Femur (tissue), 1 donor: ENCODE results near the gene PPP1R37.
A peak's percentile ranks its signal among the peaks of the same experiment; 100 is the strongest.

Experiments used
- DNase-seq: peaks from one replicate; pipeline ENCODE4 v3.0.0-alpha.2; 2017

PPP1R37 gene

DNA sequence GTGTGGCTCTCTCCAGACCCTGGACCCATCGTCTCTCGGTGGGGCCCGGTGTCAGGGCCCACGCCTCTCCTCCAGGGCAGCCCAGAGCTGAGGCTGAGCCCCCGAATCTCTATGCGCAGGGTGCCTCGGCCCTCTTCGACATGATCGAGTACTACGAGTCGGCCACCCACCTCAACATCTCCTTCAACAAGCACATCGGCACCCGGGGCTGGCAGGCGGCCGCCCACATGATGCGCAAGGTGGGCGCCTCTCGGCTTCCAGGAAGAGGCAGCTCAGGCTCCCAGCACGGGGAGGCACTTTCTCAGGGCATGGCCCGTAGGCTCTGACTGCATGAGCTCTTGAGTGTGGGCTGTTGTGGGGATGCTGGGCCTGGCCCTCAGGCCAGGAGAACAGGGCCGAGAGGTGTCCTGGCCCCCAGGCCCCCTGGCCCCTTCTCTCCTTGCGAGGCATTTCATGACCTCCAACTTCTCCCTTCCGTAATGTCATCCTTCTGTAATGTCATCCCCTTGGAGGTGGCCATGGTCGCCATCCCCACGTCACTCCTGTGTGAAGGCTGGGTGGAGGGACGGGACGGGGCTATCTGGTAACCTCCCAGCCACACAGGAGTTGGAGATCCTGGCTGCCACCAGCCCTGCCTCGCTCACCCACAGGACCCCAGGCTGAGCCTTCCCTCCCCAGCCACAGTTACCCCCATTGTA is 48.4 kb downstream of the PPP1R37 start:
- DNase-seq = no peak

DNA sequence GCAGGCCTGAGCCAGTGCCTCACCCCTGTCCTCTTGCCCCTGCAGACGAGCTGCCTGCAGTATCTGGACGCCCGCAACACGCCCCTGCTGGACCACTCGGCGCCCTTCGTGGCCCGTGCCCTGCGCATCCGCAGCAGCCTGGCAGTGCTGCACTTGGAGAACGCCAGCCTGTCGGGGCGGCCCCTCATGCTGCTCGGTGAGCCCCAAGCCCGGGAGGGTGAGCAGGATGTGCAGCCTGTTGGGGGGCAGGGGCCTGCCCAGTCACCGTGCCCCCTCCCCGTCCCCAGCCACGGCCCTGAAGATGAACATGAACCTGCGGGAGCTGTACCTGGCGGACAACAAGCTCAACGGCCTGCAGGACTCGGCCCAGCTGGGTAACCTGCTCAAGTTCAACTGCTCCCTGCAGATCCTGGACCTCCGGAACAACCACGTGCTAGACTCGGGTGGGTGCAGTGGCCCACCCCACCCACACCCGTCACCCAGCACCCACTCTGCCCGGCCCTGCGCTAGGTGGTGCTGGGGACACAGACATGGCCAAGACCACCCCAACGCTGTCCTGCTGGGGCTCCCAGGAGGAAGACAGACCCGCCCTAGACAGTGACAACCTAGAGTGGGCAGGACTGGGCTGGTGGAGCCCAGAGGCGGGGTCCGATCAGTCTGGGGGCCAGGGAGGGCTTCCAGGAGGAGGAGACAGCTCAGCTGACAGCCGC is 49.2 kb downstream of the PPP1R37 start:
- DNase-seq = no peak

DNA sequence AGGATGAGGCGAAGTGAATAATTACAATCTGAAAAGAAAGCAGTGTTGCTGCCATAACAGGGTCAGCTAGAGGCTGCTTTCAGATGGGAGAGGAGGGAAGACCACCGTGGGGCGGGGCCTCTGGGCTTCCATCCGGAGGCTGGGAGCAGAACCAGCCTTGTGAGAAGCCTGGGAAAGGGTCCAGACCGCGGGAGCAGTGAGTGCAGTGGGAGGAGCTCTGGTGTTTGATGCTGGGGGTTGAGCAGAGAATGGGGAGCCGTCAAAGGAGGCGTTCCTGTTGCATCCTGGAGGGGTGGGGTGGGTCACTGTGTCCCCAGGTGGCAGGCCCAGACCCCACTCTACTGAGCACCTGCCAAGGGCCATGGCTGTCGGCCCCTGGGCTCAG is 49.7 kb downstream of the PPP1R37 start:
- DNase-seq = no peak

DNA sequence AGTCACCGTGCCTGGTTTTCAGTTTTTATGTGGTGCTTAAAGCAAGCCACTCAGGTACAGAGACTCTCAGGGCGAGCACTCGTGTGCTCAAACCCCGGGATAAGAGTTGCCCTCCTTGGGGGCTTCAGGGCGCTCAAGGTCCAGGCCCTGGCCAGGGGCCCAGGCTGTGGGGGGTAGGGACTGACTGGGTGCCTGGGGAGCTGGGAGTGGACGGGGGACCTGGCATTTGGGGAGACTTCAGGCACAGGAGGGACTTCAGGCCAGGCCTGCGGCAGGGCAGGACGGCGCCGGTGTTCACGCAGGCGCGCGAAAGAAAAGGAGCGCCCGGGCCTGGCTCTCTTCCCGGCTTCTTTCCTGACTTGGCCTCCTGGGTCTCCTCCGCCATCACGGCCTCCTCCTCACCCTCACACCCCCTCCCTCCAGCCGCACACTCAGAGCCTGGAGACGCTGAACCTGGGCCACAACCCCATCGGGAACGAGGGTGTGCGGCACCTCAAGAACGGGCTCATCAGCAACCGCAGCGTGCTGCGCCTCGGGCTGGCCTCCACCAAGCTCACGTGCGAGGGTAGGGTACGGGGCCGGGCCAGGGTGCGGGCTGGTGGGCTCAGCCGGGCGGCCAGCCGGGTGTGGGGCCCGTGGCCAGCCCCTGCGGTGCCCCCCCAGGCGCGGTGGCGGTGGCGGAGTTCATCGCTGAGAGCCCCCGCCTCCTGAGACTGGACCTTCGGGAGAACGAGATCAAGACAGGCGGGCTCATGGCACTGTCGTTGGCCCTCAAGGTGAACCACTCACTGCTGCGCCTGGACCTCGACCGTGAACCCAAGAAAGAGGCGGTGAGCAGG is 51.7 kb downstream of the PPP1R37 start:
- no peak for DNase-seq

DNA sequence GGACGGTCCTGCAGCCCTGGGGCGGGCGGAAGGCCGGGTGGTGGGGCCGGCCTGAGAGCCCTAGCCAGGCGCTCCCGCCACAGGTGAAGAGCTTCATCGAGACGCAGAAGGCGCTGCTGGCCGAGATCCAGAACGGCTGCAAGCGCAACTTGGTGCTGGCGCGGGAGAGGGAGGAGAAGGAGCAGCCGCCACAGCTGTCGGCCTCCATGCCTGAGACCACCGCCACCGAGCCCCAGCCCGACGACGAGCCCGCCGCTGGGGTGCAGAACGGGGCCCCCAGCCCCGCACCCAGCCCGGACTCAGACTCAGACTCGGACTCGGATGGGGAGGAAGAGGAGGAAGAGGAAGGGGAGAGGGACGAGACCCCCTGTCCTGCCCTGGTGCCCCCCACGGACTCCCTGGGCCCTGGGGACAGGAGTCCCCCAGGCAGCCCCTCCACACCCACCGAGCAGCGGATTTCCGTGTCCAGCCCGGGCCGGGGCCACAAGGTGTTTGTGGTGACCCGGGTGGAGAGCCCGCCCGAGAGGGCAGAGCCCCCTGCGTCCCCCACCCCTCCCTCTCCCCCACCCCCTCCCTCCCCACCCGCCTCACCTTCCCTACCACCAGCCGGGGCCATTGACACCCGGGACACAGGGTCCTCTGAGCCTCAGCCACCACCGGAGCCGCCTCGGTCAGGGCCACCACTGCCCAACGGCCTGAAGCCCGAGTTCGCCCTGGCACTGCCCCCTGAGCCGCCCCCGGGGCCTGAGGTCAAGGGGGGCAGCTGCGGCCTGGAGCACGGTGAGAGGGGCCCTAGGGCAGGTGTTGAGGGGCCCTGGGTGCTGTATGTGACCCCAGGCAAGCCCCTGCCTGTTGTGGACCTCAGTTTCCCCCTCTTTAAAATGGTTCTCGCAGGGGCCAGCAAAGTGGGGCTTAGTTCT is 52.6 kb downstream of the PPP1R37 start:
- DNase-seq = no peak

DNA sequence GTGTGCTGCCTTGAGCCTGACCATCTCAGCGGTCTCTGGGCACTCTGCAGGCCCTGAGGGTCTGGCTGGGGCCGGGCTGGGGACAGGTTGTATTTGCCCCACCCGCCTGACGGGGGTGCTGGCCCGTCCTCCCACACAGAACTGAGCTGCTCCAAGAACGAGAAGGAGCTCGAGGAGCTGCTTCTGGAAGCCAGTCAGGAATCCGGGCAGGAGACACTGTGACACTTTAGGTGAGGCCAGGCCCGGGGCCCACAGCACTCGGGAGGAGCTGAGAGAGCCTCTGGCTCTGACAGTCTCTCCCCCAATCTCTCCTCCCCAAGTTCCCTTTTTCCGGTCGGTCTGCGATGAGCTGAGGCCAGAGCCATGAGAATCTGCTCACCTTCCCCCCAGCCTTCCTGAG is 53.3 kb downstream of the PPP1R37 start:
- DNase-seq = no peak

DNA sequence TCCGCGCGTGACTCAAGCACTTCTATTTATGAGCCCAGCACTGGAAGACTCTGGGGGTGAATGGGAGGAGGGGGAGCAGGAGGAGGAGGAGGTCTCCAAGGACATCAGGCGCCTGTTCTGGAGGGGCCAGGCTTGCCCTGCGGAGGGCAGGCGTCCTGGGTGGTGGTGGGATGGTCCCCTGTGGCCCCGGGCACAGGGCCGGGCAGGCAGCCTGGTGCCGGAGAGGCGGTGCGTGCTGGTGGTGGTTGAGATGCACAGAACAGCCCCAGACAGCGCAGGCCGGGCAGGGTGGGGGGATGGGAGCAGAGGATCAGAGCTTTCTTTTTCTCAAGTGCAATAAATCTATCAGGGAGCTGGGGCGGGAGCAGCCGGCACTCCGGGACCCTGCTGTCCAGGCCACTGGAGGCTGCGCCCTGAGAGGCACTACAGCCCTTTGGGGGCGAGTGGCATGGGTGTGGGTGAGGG is 53.8 kb downstream of the PPP1R37 start:
- DNase-seq = no peak

DNA sequence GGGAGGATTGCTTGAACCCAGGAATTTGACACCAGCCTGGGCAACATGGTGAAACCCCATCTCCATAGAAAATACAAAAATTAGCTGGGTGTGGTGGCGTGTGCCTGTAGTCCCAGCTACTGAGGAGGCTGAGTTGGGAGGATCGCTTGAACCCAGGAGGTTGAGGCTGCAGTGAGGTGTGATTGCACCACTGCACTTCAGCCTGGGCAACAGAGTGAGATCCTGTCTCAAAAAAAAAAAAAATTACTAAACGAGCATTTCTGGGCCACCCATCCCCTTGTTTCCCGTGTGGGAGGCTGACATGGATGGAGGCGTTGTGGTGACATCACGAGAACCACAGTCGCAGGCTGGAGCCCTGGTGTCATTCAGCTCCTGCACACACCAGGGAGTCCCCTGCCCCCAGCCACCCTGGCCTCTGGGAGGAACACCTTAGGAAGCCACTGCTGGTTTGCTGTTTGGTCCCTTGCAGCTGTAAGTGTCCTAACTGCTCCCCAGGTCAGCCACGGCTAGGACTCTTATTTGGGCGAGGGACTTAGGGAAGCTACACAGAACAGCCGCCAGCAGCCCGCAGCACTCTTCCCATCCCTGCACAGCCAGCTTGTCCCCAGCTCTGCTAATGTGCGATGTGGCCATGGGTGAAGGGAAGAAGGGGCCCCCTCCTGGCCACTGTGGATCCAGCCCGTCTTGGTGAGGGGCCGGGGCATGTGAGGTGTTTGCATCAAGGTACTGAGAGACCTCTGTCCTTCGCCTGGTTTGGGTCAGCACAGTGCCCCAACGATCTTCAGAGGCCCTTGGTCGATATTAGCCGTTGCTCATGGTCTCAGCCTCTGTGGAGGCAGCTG is 55.1 kb downstream of the PPP1R37 start:
- DNase-seq = no peak

DNA sequence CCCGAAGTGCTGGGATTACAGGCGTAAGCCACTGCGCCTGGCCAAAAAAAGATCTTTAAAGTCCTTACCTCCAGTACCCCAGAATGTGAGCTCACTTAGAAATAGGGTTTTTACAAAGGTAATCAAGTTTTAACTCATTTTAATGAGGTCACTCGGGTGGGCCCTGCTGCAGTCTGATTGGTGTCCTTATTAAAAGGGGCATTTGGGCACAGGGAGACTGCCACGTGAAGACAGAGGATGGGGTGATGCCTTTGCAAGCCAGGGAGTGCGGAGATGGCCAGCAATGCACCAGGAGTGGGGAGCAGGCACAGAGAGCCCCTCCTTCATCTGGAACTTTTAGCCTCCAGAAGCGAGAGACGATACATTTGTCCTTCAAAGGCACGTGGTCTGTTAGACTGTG is 56.1 kb downstream of the PPP1R37 start:
- DNase-seq = no peak

DNA sequence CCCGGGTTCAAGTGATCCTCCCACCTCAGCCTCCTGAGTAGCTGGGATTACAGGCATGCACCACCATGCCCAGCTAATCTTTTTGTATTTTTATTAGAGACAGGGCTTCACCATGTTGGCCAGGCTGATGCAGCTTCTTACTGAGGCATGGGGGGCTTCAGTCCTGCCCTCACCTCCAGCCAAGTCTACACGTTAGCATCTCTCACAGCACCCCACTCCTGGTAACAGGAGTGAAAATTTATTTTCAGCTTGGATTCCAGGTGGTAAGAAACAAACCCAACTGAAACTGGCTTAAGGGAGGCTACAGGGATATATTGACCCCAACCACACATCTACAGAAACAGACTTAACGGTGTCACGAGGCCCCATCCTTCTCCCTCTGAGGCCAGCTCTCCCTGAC is 57.2 kb downstream of the PPP1R37 start:
- no peak for DNase-seq

DNA sequence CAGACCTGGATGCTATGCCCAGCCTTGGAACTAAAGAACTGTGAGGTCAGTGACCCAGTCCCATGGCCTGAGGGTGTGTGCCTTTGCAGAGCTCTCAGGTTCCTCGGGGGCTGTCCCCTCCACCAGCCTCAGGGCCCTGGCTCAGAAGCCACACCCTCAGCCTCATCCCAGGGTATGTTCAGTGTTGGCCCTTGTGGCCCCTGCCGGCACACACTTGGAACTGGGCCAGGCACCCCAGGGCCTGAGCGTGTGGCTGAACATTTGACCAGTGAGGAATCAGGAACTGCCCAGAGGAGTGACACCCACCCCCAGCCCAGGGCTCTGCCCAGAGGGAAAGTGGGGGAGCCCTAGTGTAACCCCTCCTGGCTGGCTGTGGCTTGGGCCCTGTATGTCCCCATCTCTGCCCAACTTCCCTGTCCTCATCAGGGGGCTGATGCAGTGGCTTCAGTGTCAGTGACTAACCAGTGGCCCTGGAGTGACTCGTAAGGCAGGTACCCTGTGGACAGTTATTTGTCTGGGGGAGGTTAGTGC is 57.8 kb downstream of the PPP1R37 start:
- DNase-seq = no peak

DNA sequence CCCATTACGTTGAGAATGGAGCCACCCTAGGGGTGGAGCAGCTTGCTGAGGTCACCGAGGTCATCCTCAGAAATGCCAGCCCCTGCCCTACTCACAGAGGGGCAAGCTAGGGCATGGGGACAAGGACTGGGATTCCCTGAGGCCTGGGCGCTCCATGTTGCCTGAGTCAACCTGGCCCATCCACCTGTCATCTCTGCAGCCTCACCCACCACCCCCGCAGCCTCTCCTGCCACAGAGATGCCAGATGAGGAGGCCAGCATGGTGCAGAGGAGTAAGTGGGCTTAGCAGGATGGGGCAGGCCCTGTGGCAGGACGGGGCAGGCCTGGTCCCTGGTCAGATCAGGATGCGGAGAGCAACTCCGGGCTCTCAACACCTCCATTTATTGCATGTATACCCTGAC is 58.3 kb downstream of the PPP1R37 start:
- no peak for DNase-seq

DNA sequence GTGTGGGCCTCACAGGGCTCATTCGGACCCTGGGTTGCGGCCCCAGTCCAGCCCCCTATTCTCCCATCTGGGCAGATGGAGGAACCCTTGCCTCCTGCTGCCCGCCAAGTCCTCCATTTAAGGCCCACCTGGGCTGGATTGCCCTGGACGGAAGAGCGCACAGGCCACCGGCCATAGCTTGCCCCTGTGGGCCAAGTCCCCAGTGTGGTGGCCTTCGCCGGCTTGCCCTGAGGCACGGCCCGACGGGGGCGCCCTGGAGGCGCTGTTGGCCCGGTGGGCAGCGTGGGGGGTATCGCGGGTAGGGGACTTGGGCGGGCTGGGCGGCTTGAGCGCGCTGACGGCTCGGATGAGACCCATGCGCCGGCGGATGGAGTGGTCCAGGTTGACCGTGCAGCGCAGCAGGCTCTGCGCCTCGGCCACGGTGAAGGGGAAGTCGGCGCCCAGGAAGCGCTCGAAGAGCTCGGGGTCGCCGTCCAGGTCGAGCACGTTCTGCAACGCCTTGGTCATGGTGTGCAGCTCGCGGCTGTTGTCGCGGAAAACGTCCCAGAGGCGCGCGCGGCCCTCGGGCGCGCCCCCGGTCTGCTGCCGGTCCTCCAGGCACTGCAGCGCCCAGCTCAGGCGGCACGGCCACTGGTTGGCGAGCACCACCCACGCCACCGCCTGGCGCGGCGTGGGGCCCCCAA is 59.0 kb downstream of the PPP1R37 start:
- DNase-seq = no peak

DNA sequence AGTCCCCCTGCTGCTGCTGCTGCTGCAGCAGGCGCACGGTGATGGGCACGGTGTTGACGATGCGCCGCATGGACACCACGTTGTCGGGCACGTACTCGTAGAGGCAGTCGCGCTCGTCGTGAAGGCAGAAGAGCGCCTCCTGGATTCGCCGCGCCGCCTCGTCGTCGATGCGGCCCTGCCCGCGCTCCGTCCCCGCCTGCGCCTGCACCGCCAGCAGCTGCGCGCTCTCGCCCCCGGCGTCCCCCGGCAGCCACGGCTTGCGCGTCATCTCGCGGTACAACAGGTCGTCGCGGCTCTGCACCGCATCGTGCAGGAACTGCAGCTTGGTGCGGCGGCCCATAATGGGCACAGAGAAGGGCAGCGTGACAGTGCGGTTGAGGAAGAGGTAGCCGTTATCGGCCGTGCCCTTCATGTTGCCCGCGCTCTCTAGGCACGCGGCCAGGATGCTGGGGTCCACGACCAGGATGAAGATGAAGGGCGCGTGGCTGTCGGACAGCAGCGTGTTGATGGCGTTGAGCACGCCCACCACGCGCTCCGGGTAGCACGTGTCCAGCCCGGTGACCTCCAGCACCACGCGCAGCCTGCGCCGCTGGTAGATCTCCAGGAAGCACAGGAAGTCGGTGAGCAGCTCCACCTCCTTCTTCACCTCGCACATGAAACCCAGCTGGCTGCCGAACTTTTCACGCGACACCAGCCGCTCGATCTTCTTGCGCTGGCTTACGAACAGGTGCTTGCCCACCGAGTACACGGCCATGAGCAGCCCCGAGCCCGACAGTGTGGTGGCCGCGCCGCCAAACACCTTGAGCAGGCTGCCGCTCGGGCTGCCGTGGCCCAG is 59.7 kb downstream of the PPP1R37 start:
- peak; percentile 65 for DNase-seq

DNA sequence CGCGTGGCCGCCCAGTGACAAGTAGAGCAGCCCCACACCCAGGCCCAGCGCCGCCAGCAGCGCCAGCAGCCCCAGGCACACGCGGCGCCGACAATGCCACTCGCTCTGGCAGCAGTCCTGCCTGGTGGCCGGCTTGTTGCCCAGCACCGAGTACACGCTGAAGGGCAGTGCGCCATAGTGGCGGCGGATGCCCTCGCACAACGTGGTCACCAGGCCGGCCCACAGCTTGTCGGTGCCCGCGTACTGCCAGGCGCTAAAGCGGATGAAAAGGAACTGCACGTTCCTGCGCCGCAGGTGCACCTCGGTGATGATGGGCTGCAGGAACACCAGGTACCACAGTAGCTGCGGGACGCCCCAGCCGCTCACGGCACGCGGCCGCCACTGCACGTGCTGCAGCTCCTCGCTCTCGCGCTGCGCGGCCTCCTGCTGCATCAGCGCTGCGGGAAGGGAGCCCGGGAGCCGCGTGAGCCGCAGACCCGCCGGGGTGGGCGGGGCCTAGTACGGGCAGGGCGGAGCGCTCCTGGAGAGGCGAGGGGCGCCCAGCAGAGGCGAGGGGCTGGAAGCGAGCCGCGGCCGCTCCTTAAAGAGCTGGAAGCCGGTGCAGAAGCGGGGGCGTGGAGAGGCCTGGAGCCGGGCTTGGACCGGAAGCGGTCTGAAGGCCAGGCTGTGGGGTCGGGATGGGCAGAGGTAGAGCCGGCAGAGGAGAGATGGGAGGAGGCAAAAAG is 60.5 kb downstream of the PPP1R37 start:
- DNase-seq = peak; percentile 68

DNA sequence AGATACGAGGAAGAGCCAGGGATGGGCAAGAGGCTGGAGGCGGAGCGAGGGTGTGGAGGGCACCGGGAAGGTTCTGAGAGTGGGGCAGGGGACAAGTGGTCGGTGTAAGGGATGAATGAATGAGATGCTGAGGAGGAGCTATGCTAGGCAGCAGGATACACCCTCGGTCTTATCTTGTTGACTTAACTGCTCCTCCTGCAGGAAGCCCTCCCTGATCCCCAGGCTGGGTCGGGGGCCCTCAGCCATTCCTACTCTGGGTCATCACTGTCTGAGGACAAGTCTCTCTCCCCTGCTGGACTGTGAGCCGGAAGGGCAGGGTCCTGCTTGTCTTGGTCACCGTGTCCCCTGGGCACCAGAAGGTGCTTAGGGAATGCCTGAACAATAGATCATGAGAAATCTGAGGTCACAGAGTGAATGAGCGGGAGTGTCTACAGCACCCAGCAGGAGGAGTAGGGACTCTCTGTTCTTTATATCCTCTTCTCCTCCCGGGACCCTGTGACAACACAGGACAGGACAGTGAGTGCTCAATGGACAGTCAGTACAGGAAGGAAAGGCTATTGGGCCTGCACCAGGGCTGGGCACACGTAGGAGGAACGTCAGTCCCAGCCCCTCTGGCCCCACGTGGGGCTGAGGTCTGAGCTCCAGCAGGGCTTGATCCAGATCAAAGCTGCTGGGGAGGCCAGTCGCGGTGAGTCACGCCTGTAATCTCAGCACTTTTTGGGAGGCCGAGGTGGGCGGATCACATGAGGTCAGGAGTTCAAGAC is 61.3 kb downstream of the PPP1R37 start:
- no peak for DNase-seq

DNA sequence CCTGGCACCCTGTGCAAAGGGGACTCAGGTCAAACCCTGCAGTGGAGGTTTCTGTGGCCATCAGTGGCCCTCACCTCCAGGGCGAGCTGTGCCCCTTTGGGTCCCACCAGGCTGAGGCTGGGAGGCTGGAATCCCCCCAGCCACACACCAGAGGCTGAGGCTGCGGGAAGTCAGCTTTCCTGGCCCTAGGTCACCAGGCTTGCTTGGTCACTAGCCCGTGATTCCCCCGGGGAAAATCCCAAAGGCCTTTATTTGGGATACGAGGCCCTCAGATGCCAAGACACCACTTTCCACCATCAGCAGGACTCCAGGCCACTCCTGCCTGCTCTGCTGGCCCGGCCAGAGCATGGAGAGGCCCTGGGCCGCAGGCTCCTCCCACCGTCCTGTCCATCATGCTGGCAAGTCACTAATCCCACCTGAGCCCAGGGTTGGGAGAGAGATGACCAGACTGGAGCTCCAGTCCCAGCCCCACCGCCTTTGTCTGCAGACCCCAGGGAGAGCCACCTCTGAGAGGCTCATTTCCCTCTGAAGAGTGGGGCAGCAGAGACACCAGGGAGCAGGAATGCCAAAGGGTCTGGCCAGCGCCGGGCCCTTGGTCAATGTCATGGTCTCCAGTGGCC is 63.1 kb downstream of the PPP1R37 start:
- DNase-seq = no peak

DNA sequence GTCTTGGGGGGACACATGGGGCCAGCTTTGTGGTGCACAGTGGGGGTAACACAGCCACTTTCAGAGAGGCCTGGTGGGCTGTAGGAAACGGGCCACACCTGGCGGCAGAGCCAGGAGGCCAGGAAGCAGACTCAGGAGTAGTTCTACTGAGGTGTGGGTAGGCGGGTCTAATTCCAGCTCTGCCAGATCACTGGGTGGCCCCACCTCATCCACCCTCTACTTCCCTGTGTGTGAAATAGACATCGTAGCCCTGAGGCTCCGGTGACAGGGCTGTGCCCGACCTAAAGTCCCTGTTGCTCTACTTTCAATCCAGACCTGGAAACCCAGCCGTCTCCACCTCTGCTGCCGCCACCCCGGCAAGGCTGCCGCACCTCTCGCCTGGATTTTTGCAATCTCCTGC is 63.8 kb downstream of the PPP1R37 start:
- DNase-seq = no peak
